ENCODE measurements around the gene EHBP1.

Gene EHBP1

GRCh38 chr2:63055226-63056106, 350.0 kb downstream of the EHBP1 start:
- no peak overlapping the region for H3K27ac ChIP-seq (ENCODE audit: extremely low read depth, low read depth, low read length)
- POLR2A ChIA-PET = no interaction called here
- CTCF ChIA-PET = no interaction called here
- no peaks in the 10 kb centered on the region for H3K9me3 ChIP-seq (ENCODE audit: control insufficient read depth, insufficient read depth, low read depth, low read length)
- TF ChIP-seq ZXDB (tag by site-specific recombination; IDR thresholded peaks at IDR 0.05) (no peak), ZNF792 (tag by site-specific recombination; IDR thresholded peaks at IDR 0.05) (no peak), ZSCAN23 (tag by site-specific recombination; IDR thresholded peaks at IDR 0.05) (no peak), ZNF311 (tag by site-specific recombination; IDR thresholded peaks at IDR 0.05; ENCODE audit: borderline replicate concordance) (no peak), ZNF112 (tag by site-specific recombination; IDR thresholded peaks at IDR 0.05) (no peak), ZNF701 (tag by site-specific recombination; IDR thresholded peaks at IDR 0.05) (no peak), ZNF707 (tag by site-specific recombination; IDR thresholded peaks at IDR 0.05) (no peak), ZNF777 (tag by site-specific recombination; IDR thresholded peaks at IDR 0.05; ENCODE audit: borderline replicate concordance) (no peak), ZBTB48 (tag by site-specific recombination; IDR thresholded peaks at IDR 0.05) (no peak), MYNN (tag by site-specific recombination; IDR thresholded peaks at IDR 0.05; ENCODE audit: borderline replicate concordance) (no peak), ZNF174 (tag by site-specific recombination; IDR thresholded peaks at IDR 0.05) (no peak), ZNF214 (tag by site-specific recombination; IDR thresholded peaks at IDR 0.05; ENCODE audit: borderline replicate concordance) (no peak), ZNF629 (tag by site-specific recombination; IDR thresholded peaks at IDR 0.05) (no peak)
- H3K36me3 ChIP-seq (ENCODE audit: control insufficient read depth in 2 of 2, insufficient read depth in 1 of 2, low read length in 2 of 2) = peaks cover 0 to 51% of the 10 kb centered on the region in 2 experiments; a peak in 2 of 3 replicates
- H3K4me1 ChIP-seq (ENCODE audit: control insufficient read depth, insufficient read depth, low read length) = no peaks in the 10 kb centered on the region
- no peak overlapping the region for H3K4me3 ChIP-seq (ENCODE audit: low read depth, low read length)

GRCh38 chr2:63056107-63057050, 350.9 kb downstream of the EHBP1 start:
- TF ChIP-seq ZNF785 (tag by site-specific recombination; IDR thresholded peaks at IDR 0.05) (no peak), ZNF37A (tag by site-specific recombination; IDR thresholded peaks at IDR 0.05) (no peak), PRDM1 (tag by site-specific recombination; IDR thresholded peaks at IDR 0.05) (no peak), ZNF658 (tag by site-specific recombination; IDR thresholded peaks at IDR 0.05) (no peak), TRIM28 (IDR thresholded peaks at IDR 0.05; ENCODE audit: borderline replicate concordance, low read length) (no peak), ZNF423 (tag by site-specific recombination; IDR thresholded peaks at IDR 0.05) (no peak), ZNF266 (tag by site-specific recombination; IDR thresholded peaks at IDR 0.05; ENCODE audit: low read depth) (no peak), ZBTB6 (tag by site-specific recombination; IDR thresholded peaks at IDR 0.05) (no peak), GLIS2 (tag by site-specific recombination; IDR thresholded peaks at IDR 0.05) (no peak), ZNF138 (tag by site-specific recombination; IDR thresholded peaks at IDR 0.05; ENCODE audit: borderline replicate concordance) (no peak), EGR2 (tag by site-specific recombination; IDR thresholded peaks at IDR 0.05; ENCODE audit: low read depth) (no peak), ZNF629 (tag by site-specific recombination; IDR thresholded peaks at IDR 0.05) (no peak), SP2 (tag by site-specific recombination; IDR thresholded peaks at IDR 0.05) (no peak), MEIS1 (CRISPR knock-in tag; IDR thresholded peaks at IDR 0.05; ENCODE audit: borderline replicate concordance) (no peak), HOXC10 (CRISPR knock-in tag; IDR thresholded peaks at IDR 0.05) (no peak), HOXD13 (CRISPR knock-in tag; IDR thresholded peaks at IDR 0.05; ENCODE audit: borderline replicate concordance) (no peak), ZNF776 (tag by site-specific recombination; IDR thresholded peaks at IDR 0.05; ENCODE audit: borderline replicate concordance) (no peak), ZNF549 (tag by site-specific recombination; IDR thresholded peaks at IDR 0.05) (no peak), ZNF843 (tag by site-specific recombination; IDR thresholded peaks at IDR 0.05) (no peak)
- no peak overlapping the region for H3K27ac ChIP-seq (ENCODE audit: extremely low read depth, low read depth, low read length)
- no peaks in the 10 kb centered on the region for H3K9me3 ChIP-seq (ENCODE audit: control insufficient read depth, insufficient read depth, low read depth, low read length)
- peaks cover 0 to 51% of the 10 kb centered on the region in 2 experiments; a peak in 2 of 3 replicates for H3K36me3 ChIP-seq (ENCODE audit: control insufficient read depth in 2 of 2, insufficient read depth in 1 of 2, low read length in 2 of 2)
- POLR2A ChIA-PET = no interaction called here
- H3K4me1 ChIP-seq (ENCODE audit: control insufficient read depth, insufficient read depth, low read length) = no peaks in the 10 kb centered on the region
- CTCF ChIA-PET = no interaction called here
- H3K4me3 ChIP-seq (ENCODE audit: low read depth, low read length) = no peak overlapping the region
